ENCODE data around the gene TTYH1.
A peak's percentile ranks its signal among the peaks of the same experiment; 100 is the strongest.
"Not testable (repeated sequence)": the region's sequence is repeated elsewhere in the genome, so short reads cannot be mapped to it uniquely, and the experiment has no call there.

The TTYH1 gene

GRCh38 chr19:54461613-54462012, 46.3 kb downstream of the TTYH1 start:
- no peak for DNase-seq

GRCh38 chr19:54462047-54462654, 46.9 kb downstream of the TTYH1 start:
- DNase-seq = no peak

- peak; percentile 81 for DNase-seq
Measured at GRCh38 chr19:54462655-54463530, 47.6 kb downstream of the TTYH1 start.

GRCh38 chr19:54463531-54464043, 48.3 kb downstream of the TTYH1 start, which contains the start of gene LENG9:
LENG9 (minus strand) TSS chr19:54463778; CDS start chr19:54463526, 252 bp downstream.
- peak; percentile 90 for DNase-seq

GRCh38 chr19:54464044-54464629, 48.9 kb downstream of the TTYH1 start:
- no peak for DNase-seq

GRCh38 chr19:54464630-54465425, 49.6 kb downstream of the TTYH1 start:
- peak; percentile 90 for DNase-seq

- peak; percentile 23 for DNase-seq
Measured at GRCh38 chr19:54465426-54466109, 50.3 kb downstream of the TTYH1 start.

- not testable (repeated sequence) for DNase-seq
Measured at GRCh38 chr19:54466110-54466480, 50.8 kb downstream of the TTYH1 start.

GRCh38 chr19:54469496-54469934, 54.3 kb downstream of the TTYH1 start:
- DNase-seq = no peak

- DNase-seq = no peak
Measured at GRCh38 chr19:54470276-54470887, 55.1 kb downstream of the TTYH1 start.

GRCh38 chr19:54470991-54471782, 55.9 kb downstream of the TTYH1 start:
- peak; percentile 51 for DNase-seq

- DNase-seq = peak; percentile 40
Measured at GRCh38 chr19:54473071-54473891, 58.0 kb downstream of the TTYH1 start, which contains the start of gene CDC42EP5. CDC42EP5 (minus strand) TSS chr19:54473296; CDS start chr19:54465547, 7,749 bp downstream.

GRCh38 chr19:54473892-54474372, 58.7 kb downstream of the TTYH1 start:
- no peak for DNase-seq

GRCh38 chr19:54475706-54476105, 60.4 kb downstream of the TTYH1 start:
- DNase-seq = no peak

GRCh38 chr19:54477650-54478049, 62.4 kb downstream of the TTYH1 start:
- DNase-seq = no peak

GRCh38 chr19:54478677-54479266, 63.5 kb downstream of the TTYH1 start:
- peak; percentile 64 for DNase-seq

GRCh38 chr19:54480051-54480450, 64.8 kb downstream of the TTYH1 start:
- DNase-seq = no peak

- DNase-seq = peak; percentile 67
Measured at GRCh38 chr19:54481326-54481930, 66.2 kb downstream of the TTYH1 start.

- DNase-seq = no peak
Measured at GRCh38 chr19:54482889-54483288, 67.6 kb downstream of the TTYH1 start.

All from retina (tissue), 1 donor.